K562 (cell line): ENCODE measurements around the gene NASP. TPM values are rescaled to one million over a fixed set of nuclear protein-coding genes. Genes with fewer than 3 reads are reported as not detected.

Experiments used
- ETS2 ChIP-seq: IDR thresholded peaks from 2 replicates; pipeline ENCODE4 v1.6.1; 2016; ENCODE audit warnings: borderline replicate concordance, missing genetic modification characterization, mild to moderate bottlenecking, moderate library complexity, missing compliant biosample characterization; ENCODE audit not compliant: poor library complexity, severe bottlenecking
- HEY1 ChIP-seq: fragments of 250-450 bp; sonication (Bioruptor Pico); IDR thresholded peaks from 2 replicates; pipeline ENCODE4 v1.5.0; 2020; ENCODE audit warnings: mild to moderate bottlenecking, moderate library complexity, borderline replicate concordance
- MEIS2 ChIP-seq: fragments of 450-650 bp; IDR thresholded peaks from 2 replicates; pipeline ENCODE4 v1.6.1; 2014; ENCODE audit warnings: mild to moderate bottlenecking; ENCODE audit not compliant: partially characterized antibody
- NCOA6 ChIP-seq: fragments of 450-650 bp; IDR thresholded peaks from 2 replicates; pipeline ENCODE4 v1.6.1; 2017; ENCODE audit warnings: mild to moderate bottlenecking
- SMARCE1 ChIP-seq: fragments of 450-650 bp; IDR thresholded peaks from 2 replicates; pipeline ENCODE4 v1.7.1; 2016; ENCODE audit warnings: mild to moderate bottlenecking
- STAT5A ChIP-seq: IDR thresholded peaks from 2 replicates; pipeline ENCODE4 v1.6.1; 2012; ENCODE audit warnings: low read length, inconsistent platforms, borderline replicate concordance
- ZNF12 ChIP-seq: sonication (generic); formaldehyde crosslinking; IDR thresholded peaks from 2 replicates; pipeline ENCODE4 v1.4.0; 2020; ENCODE audit warnings: mild to moderate bottlenecking, missing genetic modification reagents
- ZNF347 ChIP-seq: fragments of 450-650 bp; formaldehyde crosslinking; IDR thresholded peaks from 2 replicates; pipeline ENCODE4 v1.4.0; 2020; ENCODE audit warnings: low read depth, mild to moderate bottlenecking, moderate library complexity
- polyA plus RNA-seq, 8 experiments: library from polyadenylated mRNA; depleted of rRNA in 4 of 8; stranded (reverse) in 5 of 8; unstranded in 3 of 8; fragments of >200 nt; fragmentation: Nextera tagmentation in 2 of 8; fragmentation: Illumina TruSeq in 1 of 8; extraction: Ambion mirVana in 2 of 8; extraction: Trizol in 1 of 8; gene quantifications; 2 replicates each; pipeline versions ENCODE4 v1.2.1 to v1.2.3, GENCODE V29; 2011 to 2014; ENCODE audit warnings: inconsistent platforms in 1 of 8, missing spikeins in 1 of 8
- total RNA-seq, 7 experiments: library from RNA; depleted of rRNA in 6 of 7; stranded (reverse); fragments of >200 nt in 6 of 7; fragmentation: Illumina TruSeq in 2 of 7; extraction: Trizol in 2 of 7; gene quantifications; 2 replicates each; pipeline versions ENCODE4 v1.2.1 to v1.2.3, GENCODE V29; 2011 to 2021; ENCODE audit warnings: low replicate concordance in 1 of 7
- TF ChIP-seq, protein P1 (sequence below): fragments of 450-650 bp; IDR thresholded peaks from 2 replicates; pipeline ENCODE4 v1.6.1; 2018; ENCODE audit warnings: mild to moderate bottlenecking, low read depth; ENCODE audit not compliant: partially characterized antibody
- TF ChIP-seq, protein P2 (sequence below): IDR thresholded peaks from 2 replicates; pipeline ENCODE4 v1.6.1; 2016; ENCODE audit warnings: missing genetic modification characterization, missing compliant biosample characterization

The NASP gene
- total and polyA plus RNA-seq, 9 of the 15 experiments (the other 6 are each of a cell fraction or from before 2014, with no cell fraction given) = 199 to 578 (median 419) TPM

DNA sequence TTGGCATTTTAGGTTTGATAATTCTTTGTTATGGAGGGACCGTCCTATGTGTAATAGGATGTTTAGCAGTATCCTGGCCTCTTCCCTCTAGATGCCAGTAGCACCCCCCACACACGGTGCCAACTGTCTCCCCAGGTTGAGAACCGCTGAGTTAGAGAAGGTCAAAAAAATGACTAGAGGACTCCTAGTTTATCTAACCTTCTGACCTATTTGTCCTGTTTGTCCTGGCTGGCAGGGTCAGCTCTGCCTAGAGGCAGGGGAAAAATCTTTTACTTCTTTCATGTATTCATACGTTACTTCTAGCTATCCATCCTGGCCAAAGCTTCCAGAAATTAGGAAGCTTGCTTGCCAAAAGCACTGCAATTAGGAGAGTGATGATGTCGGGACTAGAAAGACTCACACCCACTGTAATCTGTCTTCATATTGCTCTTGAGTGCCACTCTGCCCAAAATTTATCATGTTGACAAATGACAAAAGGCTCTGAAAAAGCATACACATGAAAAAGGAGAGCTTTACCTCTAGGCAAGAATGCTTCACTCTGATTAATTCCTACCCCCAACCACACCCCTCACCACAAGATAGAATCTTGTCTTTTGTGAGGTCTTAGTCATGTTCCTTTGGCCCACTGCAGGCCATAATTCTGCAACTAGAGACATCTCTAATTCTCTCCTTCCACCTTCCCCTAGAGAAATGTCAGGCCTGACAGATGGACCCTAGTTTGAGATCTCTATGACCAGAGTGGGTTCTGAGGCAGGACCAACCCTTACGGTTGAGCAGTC, 47.7 kb upstream of the NASP start (continued):
- TF ChIP-seq HEY1 (no peak), ZNF12 (CRISPR knock-in tag) (no peak), SMARCE1 (peak; percentile 70; the same call in 1 of the 2 replicates), ETS2 (tag) (no peak), MEIS2 (peak; percentile 74), ZNF347 (CRISPR knock-in tag) (no peak), NCOA6 (no peak), STAT5A (no peak)
- TF ChIP-seq, protein P1, sequence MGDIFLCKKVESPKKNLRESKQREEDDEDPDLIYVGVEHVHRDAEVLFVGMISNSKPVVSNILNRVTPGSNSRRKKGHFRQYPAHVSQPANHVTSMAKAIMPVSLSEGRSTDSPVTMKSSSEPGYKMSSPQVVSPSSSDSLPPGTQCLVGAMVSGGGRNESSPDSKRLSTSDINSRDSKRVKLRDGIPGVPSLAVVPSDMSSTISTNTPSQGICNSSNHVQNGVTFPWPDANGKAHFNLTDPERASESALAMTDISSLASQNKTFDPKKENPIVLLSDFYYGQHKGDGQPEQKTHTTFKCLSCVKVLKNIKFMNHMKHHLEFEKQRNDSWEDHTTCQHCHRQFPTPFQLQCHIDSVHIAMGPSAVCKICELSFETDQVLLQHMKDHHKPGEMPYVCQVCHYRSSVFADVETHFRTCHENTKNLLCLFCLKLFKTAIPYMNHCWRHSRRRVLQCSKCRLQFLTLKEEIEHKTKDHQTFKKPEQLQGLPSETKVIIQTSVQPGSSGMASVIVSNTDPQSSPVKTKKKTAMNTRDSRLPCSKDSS = no peak
- TF ChIP-seq, protein P2, sequence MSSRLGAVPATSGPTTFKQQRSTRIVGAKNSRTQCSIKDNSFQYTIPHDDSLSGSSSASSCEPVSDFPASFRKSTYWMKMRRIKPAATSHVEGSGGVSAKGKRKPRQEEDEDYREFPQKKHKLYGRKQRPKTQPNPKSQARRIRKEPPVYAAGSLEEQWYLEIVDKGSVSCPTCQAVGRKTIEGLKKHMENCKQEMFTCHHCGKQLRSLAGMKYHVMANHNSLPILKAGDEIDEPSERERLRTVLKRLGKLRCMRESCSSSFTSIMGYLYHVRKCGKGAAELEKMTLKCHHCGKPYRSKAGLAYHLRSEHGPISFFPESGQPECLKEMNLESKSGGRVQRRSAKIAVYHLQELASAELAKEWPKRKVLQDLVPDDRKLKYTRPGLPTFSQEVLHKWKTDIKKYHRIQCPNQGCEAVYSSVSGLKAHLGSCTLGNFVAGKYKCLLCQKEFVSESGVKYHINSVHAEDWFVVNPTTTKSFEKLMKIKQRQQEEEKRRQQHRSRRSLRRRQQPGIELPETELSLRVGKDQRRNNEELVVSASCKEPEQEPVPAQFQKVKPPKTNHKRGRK (tag) = no peak
- TF ChIP-seq, all 486 proteins: peak for 24
